Ishikawa (cell line): ENCODE data around the gene MTSS2.

ENCODE experiments used
- MAX ChIP-seq: IDR thresholded peaks from 2 replicates; pipeline ENCODE4 v1.6.1; 2012
- NFIC ChIP-seq: IDR thresholded peaks from 2 replicates; pipeline ENCODE4 v1.6.1; 2012

- TF ChIP-seq NFIC (no peak), MAX (no peak)
Observed at GRCh38 chr16:70661918-70662641, 23.8 kb downstream of the MTSS2 start.
